HEK293T (cell line): ENCODE measurements around the gene GRIN2A.

ENCODE experiments used
- ELF4 ChIP-seq: fragments of 450-650 bp; IDR thresholded peaks from 2 replicates; pipeline ENCODE4 v1.6.1; 2017; ENCODE audit warnings: antibody characterized with exemption
- FOXK2 ChIP-seq: fragments of 450-650 bp; IDR thresholded peaks from 2 replicates; pipeline ENCODE4 v1.6.1; 2016; ENCODE audit warnings: mild to moderate bottlenecking
- HDGF ChIP-seq: fragments of 450-650 bp; IDR thresholded peaks from 2 replicates; pipeline ENCODE4 v1.6.1; 2017; ENCODE audit warnings: antibody characterized with exemption, borderline replicate concordance
- NFRKB ChIP-seq: fragments of 450-650 bp; IDR thresholded peaks from 2 replicates; pipeline ENCODE4 v1.6.1; 2016; ENCODE audit warnings: mild to moderate bottlenecking, moderate library complexity

DNA sequence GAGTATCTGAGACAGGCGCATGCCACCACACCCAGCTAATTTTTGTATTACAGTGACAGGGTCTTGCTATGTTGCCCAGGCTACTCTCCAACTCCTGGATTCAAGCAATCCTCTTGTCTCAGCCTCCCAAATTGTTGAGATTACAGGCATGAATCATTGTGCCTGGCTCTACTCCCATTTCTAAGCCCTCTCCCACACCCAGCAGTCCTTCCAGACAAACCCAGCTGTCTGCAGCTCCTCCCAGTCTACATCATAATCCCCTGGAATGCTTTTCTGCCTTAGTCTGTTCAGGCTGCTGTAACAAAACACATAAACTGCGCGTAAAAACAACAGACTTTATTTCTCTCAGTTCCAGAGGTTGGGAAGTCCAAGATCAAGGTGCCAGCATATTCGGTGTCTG lies 144.5 kb downstream of the GRIN2A start:
- TF ChIP-seq NFRKB = no peak
- no peak for TF ChIP-seq HDGF
- TF ChIP-seq ELF4 = no peak
- no peak for TF ChIP-seq FOXK2
